ENCODE results near the gene NCL.
A peak's percentile ranks its signal among the peaks of the same experiment; 100 is the strongest.

The NCL gene

GRCh38 chr2:231463698-231464575, at the start of gene NCL:
TSS of gene NCL (minus strand) at chr2:231464484. CDS start at chr2:231464353, 131 bp downstream.
- peak; percentile 77 to 97 for DNase-seq

- no peak for DNase-seq
Measured at GRCh38 chr2:231513746-231514224, 49.5 kb upstream of the NCL start.

GRCh38 chr2:231512222-231512621, 47.9 kb upstream of the NCL start:
- no peak for DNase-seq

GRCh38 chr2:231503766-231504165, 39.5 kb upstream of the NCL start:
- no peak for DNase-seq

GRCh38 chr2:231502596-231502995, 38.3 kb upstream of the NCL start:
- no peak for DNase-seq

- no peak for DNase-seq
Measured at GRCh38 chr2:231497651-231498050, 33.4 kb upstream of the NCL start.

- no peak for DNase-seq
Measured at GRCh38 chr2:231494669-231495068, 30.4 kb upstream of the NCL start.

GRCh38 chr2:231490801-231491200, 26.5 kb upstream of the NCL start:
- no peak for DNase-seq

GRCh38 chr2:231489990-231490389, 25.7 kb upstream of the NCL start:
- no peak for DNase-seq

- no peak for DNase-seq
Measured at GRCh38 chr2:231488331-231488730, 24.0 kb upstream of the NCL start.

GRCh38 chr2:231486851-231487596, 22.7 kb upstream of the NCL start:
- no peak for DNase-seq

- DNase-seq, result peak; percentile 15 to 31
Measured at GRCh38 chr2:231483398-231484329, 19.4 kb upstream of the NCL start.

GRCh38 chr2:231482806-231483391, 18.6 kb upstream of the NCL start:
- peak; percentile 29 to 66 for DNase-seq

GRCh38 chr2:231480781-231481180, 16.5 kb upstream of the NCL start:
- no peak for DNase-seq

- no peak for DNase-seq
Measured at GRCh38 chr2:231479455-231479854, 15.2 kb upstream of the NCL start.

- no peak for DNase-seq
Measured at GRCh38 chr2:231476920-231477319, 12.6 kb upstream of the NCL start.

- DNase-seq, result no peak
Measured at GRCh38 chr2:231475965-231476364, 11.7 kb upstream of the NCL start.

- no peak for DNase-seq
Measured at GRCh38 chr2:231472816-231473215, 8.5 kb upstream of the NCL start.

GRCh38 chr2:231470246-231470900, 6.1 kb upstream of the NCL start:
- DNase-seq, result no peak

- peak; percentile 31 to 35 for DNase-seq
Measured at GRCh38 chr2:231469583-231469950, 5.3 kb upstream of the NCL start.

GRCh38 chr2:231467613-231468530, 3.6 kb upstream of the NCL start:
- DNase-seq, result no peak
